Choroid plexus epithelial cell (primary cell): ENCODE measurements around the gene ZNF407.

Experiments
- DNase-seq: peaks from one replicate; pipeline ENCODE4 v3.0.0-alpha.2; 2010; ENCODE audit warnings: low read depth
- H3K4me3 ChIP-seq: 2 replicates; pipeline ENCODE4 v1.5.1; 2011; ENCODE audit warnings: low read depth, mild to moderate bottlenecking, control low read depth, low read length, moderate library complexity
- TF ChIP-seq, protein P1 (sequence below): conservative IDR thresholded peaks from 2 replicates; pipeline ENCODE4 v1.5.1; 2011; ENCODE audit warnings: low read depth, mild to moderate bottlenecking, control low read depth, inconsistent platforms, low read length, moderate library complexity

ZNF407 gene

DNA sequence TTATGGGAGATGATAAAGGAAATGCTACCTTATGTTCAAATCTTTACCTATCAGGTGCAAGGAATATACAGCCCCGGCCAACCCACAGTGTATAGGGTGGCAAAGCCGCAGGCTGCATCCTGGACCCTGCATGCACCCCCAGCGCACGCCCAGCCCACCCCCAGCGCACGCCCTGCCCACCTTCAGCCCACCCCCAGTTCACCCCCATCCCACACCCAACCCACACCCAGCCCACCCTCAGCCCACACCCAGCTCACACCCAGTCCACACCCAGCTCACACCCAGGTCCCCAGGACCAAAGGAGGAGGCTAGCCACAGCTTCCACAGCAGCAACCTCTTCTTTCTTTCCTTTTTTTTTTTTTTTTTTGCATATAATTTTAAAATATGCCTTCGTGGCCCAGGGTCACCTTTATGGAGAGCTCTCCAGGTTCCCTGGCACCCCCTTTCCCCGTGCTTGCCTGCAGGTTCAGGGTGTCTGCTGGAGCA is 490.4 kb downstream of the ZNF407 start:
- no peak overlapping the region for H3K4me3 ChIP-seq
- TF ChIP-seq, protein P1, sequence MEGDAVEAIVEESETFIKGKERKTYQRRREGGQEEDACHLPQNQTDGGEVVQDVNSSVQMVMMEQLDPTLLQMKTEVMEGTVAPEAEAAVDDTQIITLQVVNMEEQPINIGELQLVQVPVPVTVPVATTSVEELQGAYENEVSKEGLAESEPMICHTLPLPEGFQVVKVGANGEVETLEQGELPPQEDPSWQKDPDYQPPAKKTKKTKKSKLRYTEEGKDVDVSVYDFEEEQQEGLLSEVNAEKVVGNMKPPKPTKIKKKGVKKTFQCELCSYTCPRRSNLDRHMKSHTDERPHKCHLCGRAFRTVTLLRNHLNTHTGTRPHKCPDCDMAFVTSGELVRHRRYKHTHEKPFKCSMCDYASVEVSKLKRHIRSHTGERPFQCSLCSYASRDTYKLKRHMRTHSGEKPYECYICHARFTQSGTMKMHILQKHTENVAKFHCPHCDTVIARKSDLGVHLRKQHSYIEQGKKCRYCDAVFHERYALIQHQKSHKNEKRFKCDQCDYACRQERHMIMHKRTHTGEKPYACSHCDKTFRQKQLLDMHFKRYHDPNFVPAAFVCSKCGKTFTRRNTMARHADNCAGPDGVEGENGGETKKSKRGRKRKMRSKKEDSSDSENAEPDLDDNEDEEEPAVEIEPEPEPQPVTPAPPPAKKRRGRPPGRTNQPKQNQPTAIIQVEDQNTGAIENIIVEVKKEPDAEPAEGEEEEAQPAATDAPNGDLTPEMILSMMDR: no peak
- DNase-seq: no peak

DNA sequence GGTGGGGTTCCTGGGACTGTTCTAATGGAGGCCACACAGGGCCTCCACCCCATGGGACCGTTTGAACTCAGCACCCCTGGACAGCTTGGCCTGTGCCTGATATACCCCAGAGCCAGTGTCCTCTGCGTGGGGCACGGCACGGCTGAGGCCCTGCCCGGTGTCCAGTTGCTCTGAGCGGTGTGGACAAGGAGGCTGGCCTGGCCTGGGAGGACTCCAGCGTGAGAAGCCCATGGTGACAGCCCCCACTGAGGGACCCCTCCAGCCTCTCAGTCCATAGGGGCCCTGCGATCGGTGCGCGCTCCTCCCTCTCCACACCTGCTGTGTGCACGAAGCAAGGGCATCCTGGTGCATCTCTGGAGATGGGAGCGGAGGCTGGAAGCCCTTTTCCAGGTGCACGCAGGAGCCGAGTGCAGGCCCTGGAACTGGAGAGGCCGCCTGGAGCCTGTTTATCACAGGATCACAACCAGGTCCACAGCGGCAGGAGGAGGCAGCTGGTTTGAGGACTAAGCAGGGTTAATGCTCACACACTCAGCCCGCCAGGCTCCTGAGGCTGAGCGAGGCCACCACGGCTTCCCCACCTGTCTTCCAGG is 491.0 kb downstream of the ZNF407 start:
- H3K4me3 ChIP-seq: no peak overlapping the region
- no peak for DNase-seq
- TF ChIP-seq, protein P1: no peak

DNA sequence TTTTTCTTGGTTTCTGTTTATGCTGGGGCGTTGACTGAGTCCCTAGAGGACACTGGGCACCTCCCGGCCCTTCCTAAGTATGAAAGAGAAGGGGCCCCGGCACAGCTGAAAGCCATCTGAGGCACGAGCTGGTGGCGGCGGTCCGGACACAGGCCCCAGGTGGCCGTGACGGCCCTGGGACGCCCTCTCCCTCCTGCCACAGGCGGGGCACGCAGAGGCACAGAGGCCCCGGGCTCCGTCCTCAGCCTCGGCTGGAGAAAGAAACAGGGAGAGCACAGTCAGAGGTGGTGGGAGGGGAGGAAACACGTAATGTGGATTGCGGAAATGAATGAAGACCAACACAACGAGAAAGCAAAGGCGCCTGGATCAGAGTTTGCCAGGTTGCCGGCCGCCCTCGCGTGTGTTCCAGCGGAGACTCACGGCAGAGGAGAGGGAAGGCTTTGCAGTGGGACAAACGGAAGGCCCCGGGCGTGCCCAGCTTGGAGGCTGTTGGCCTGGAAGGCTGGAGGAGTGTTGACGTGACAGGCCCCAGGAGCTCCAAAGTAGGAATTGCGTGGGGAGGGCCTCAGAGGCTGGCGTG is 492.2 kb downstream of the ZNF407 start:
- no peak for DNase-seq
- TF ChIP-seq, protein P1: no peak
- no peak overlapping the region for H3K4me3 ChIP-seq

DNA sequence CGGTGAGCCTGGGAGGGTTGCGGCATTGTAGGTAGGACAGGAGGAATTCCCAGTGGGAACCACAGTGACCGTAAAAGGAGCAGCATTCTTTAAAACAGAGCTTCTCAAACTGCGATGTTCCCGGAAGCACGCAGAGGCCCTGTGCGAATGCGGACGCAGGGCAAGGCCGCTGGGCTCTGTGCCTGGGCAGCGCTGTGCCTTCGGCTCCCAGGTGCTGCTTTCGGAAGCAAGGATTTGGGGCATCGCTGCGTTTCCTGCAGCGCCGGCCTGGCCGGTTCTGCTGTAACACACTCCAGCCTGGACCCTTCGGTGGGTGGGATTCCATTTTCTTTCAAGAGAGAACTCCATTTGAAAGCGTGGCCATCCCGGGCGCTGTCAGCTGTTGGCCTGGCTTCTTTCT is 492.7 kb downstream of the ZNF407 start:
- no peak overlapping the region for H3K4me3 ChIP-seq
- TF ChIP-seq, protein P1: no peak
- DNase-seq: no peak

DNA sequence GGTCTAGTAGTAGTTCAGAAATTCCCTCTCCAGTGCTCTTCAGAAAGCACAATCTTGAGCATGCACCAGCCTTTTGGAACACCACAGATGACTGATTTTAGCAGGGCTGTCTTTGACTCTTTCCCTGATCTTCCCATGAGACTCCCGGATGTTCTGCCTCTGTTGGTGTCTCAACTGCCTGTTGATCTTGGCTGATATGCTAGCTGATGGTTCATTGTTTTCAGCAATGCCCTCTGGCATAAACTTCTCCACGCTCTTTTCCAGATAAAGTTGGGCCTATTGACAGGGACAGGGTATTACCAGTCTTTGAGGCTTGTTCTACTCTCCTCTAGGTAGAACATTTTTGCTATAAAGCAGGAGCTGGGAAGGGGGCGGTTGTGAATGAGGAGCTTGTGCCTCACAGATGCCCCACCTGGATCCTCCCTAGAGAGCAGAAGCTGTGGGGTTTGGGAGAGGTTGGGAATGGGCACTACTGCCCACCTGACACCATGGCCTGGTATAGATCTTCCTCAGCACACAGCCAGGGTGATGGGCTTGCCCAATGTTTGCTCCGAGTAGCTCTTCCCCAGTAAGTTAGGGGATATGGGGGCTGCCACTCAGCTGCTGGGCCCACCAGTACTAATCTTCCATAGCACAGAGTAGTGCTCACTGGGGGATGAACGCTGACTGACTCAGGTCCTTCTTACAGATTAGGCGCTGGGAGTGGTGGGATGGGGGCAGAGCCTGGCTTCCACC is 500.0 kb downstream of the ZNF407 start:
- H3K4me3 ChIP-seq: no peak overlapping the region
- TF ChIP-seq, protein P1: no peak
- no peak for DNase-seq

DNA sequence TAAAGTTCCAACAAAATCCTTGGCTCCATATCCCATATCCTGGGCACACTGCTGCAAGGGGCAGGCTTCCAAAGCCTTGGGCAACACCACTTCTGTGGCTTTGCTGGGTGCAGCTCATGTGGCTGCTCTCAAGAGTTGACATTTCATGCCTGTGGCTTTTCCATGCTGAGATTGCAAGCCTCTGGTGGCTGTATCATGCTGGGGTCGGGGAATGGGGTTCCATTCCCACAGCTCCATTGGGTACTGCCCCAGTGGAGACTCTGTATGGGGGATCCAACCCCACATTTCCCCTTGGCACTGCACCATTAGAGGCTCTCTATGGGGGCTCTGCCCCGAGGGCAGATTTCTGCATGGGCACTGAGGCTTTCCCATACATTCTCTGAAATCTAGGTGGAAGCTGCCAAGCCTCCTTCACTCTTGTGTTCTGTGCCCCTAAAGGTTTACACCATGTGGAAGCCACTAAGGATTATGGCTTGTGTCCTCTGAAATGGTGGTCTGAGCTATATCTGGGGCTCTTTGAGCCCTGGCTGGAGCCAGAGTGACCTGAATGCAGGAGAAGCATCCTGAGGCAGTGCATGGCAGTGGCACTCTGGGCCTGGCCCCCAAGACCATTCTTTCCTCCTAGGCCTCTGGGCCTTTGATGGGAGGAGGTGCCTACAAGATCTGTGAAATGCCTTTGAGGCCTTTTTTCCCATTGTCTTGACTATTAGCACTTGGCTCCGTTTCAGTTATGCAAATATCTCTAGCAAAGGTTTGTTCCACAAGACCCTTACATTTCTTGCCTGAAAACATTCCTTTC is 503.4 kb downstream of the ZNF407 start:
- TF ChIP-seq, protein P1: no peak
- H3K4me3 ChIP-seq: no peak overlapping the region
- DNase-seq: no peak
